ENCODE measurements around the gene TICRR.
"Not testable (repeated sequence)": the region's sequence is repeated elsewhere in the genome, so short reads cannot be mapped to it uniquely, and the experiment has no call there.

TICRR gene

GRCh38 chr15:89578146-89578545, 2.9 kb downstream of the TICRR start:
- Histone ChIP-seq H3K27me3 (ENCODE audit: insufficient read depth, poor library complexity, severe bottlenecking) (no peaks in the 10 kb centered on the region), H3K4me3 (replicated peaks; ENCODE audit: insufficient read depth, low read length) (peak overlapping the region; percentile 92), H3K27ac (replicated peaks) (no peak overlapping the region)
- DNase-seq (ENCODE audit: low read depth in 1 of 2, low spot score in 1 of 2), result no peak
- TF ChIP-seq, protein P1, sequence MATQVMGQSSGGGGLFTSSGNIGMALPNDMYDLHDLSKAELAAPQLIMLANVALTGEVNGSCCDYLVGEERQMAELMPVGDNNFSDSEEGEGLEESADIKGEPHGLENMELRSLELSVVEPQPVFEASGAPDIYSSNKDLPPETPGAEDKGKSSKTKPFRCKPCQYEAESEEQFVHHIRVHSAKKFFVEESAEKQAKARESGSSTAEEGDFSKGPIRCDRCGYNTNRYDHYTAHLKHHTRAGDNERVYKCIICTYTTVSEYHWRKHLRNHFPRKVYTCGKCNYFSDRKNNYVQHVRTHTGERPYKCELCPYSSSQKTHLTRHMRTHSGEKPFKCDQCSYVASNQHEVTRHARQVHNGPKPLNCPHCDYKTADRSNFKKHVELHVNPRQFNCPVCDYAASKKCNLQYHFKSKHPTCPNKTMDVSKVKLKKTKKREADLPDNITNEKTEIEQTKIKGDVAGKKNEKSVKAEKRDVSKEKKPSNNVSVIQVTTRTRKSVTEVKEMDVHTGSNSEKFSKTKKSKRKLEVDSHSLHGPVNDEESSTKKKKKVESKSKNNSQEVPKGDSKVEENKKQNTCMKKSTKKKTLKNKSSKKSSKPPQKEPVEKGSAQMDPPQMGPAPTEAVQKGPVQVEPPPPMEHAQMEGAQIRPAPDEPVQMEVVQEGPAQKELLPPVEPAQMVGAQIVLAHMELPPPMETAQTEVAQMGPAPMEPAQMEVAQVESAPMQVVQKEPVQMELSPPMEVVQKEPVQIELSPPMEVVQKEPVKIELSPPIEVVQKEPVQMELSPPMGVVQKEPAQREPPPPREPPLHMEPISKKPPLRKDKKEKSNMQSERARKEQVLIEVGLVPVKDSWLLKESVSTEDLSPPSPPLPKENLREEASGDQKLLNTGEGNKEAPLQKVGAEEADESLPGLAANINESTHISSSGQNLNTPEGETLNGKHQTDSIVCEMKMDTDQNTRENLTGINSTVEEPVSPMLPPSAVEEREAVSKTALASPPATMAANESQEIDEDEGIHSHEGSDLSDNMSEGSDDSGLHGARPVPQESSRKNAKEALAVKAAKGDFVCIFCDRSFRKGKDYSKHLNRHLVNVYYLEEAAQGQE (IDR thresholded peaks at IDR 0.05; ENCODE audit: insufficient replicate concordance, low read depth), result no peak
- TF ChIP-seq POLR2AphosphoS5 (IDR thresholded peaks at IDR 0.05; ENCODE audit: low read depth) (no peak), SPI1 (IDR thresholded peaks at IDR 0.05; ENCODE audit: borderline replicate concordance, low read depth) (no peak), GABPA (IDR thresholded peaks at IDR 0.05; ENCODE audit: low read depth) (no peak), CTCF (IDR thresholded peaks at IDR 0.05; ENCODE audit: insufficient read depth, low read length) (no peak)

DNA sequence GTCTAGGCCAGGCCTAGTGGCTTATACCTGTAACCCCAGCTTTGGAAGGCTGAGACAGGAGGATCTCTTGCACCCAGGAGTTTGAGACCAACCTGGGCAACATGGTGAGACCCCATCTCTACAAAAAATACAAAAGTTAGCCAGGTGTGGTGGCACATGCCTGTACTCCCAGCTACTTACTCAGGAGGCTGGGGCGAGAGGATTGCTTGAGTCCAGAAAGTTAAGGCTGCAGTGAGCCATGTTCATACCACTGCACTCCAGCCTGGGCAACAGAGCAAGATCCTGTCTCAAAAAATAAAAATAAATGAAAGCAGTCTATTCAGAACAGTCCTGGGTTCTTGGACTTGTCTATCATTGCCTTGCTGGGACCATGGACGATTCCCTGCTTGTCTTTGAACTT, 5.5 kb downstream of the TICRR start:
- H3K27ac ChIP-seq (replicated peaks); DNase-seq (ENCODE audit: low read depth in 1 of 2, low spot score in 1 of 2); H3K4me3 ChIP-seq (replicated peaks; ENCODE audit: insufficient read depth, low read length); H3K27me3 ChIP-seq (ENCODE audit: insufficient read depth, poor library complexity, severe bottlenecking): not testable (repeated sequence)

- H3K27ac ChIP-seq (replicated peaks), result no peak overlapping the region
- H3K4me3 ChIP-seq (replicated peaks; ENCODE audit: insufficient read depth, low read length), result no peak overlapping the region
- H3K27me3 ChIP-seq (ENCODE audit: insufficient read depth, poor library complexity, severe bottlenecking), result no peaks in the 10 kb centered on the region
- no peak for TF ChIP-seq GABPA (IDR thresholded peaks at IDR 0.05; ENCODE audit: low read depth)
- TF ChIP-seq, protein P1 (IDR thresholded peaks at IDR 0.05; ENCODE audit: insufficient replicate concordance, low read depth), result no peak
- TF ChIP-seq SPI1 (IDR thresholded peaks at IDR 0.05; ENCODE audit: borderline replicate concordance, low read depth), result no peak
- no peak for TF ChIP-seq CTCF (IDR thresholded peaks at IDR 0.05; ENCODE audit: insufficient read depth, low read length)
- TF ChIP-seq POLR2AphosphoS5 (IDR thresholded peaks at IDR 0.05; ENCODE audit: low read depth), result no peak
- no peak for DNase-seq (ENCODE audit: low read depth in 1 of 2, low spot score in 1 of 2)
These were observed 11.4 kb downstream of the TICRR start for GRCh38 chr15:89586651-89587050.

DNA sequence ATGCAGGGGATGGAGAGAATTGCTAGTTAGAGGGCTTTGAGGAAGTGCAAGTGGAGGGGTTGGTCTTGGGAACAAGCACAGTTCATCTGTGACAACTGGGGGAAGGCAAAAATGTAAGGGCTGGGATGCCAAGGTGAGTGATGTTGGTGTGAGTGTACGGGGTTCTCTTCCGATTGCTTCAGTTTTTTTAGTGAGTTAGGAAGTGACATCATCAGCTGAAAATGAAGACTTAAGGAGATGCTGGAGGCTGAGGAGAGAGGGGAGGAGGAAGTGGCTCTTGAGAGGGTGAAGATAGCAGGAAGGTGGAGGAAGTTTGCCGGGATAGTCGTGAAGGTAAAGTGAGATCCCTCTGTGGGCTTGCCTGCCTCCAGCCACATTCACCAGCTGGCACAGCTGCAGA, 12.7 kb downstream of the TICRR start:
- H3K27me3 ChIP-seq (ENCODE audit: insufficient read depth, poor library complexity, severe bottlenecking), result no peaks in the 10 kb centered on the region
- DNase-seq (ENCODE audit: low read depth in 1 of 2, low spot score in 1 of 2), result no peak
- no peak overlapping the region for H3K4me3 ChIP-seq (replicated peaks; ENCODE audit: insufficient read depth, low read length)
- H3K27ac ChIP-seq (replicated peaks), result no peak overlapping the region
- TF ChIP-seq POLR2AphosphoS5 (IDR thresholded peaks at IDR 0.05; ENCODE audit: low read depth), result no peak
- no peak for TF ChIP-seq GABPA (IDR thresholded peaks at IDR 0.05; ENCODE audit: low read depth)
- TF ChIP-seq, protein P1 (IDR thresholded peaks at IDR 0.05; ENCODE audit: insufficient replicate concordance, low read depth), result no peak
- TF ChIP-seq CTCF (IDR thresholded peaks at IDR 0.05; ENCODE audit: insufficient read depth, low read length), result no peak
- peak; percentile 17; the same call in 1 of the 2 replicates for TF ChIP-seq SPI1 (IDR thresholded peaks at IDR 0.05; ENCODE audit: borderline replicate concordance, low read depth)
